Tibial nerve (tissue), 4 donors: ENCODE results near the gene ARGLU1. TPM values are rescaled to one million over a fixed set of nuclear protein-coding genes. Genes with fewer than 3 reads are reported as not detected.
"Not testable (repeated sequence)": the region's sequence is repeated elsewhere in the genome, so short reads cannot be mapped to it uniquely, and the experiment has no call there.

Experiments used
- DNase-seq, 2 donors: peaks; one replicate each; pipeline ENCODE4 v3.0.0-alpha.2; 2019; ENCODE audit warnings: low spot score in 2 of 2
- H3K27ac ChIP-seq, 4 donors: fragments of 200-600 bp; sonication (generic) in 3 of 4; one replicate each; pipeline ENCODE4 v1.5.1; 2017 to 2019; ENCODE audit warnings: mild to moderate bottlenecking in 1 of 4
- H3K27me3 ChIP-seq, 2 donors: fragments of 200-600 bp; sonication (generic) in 1 of 2; one replicate each; pipeline versions ENCODE4 v1.5.1 to v1.6.0; 2017 to 2019
- H3K36me3 ChIP-seq, 3 donors: fragments of 200-600 bp; sonication (generic); one replicate each; pipeline ENCODE4 v1.5.1; 2018 to 2019
- H3K4me1 ChIP-seq, 4 donors: fragments of 200-600 bp; sonication (generic) in 3 of 4; one replicate each; pipeline ENCODE4 v1.5.1; 2017 to 2019
- H3K4me3 ChIP-seq, 4 donors: fragments of 200-600 bp; sonication (generic) in 3 of 4; one replicate each; pipeline ENCODE4 v1.5.1; 2017 to 2019; ENCODE audit warnings: mild to moderate bottlenecking in 1 of 4, moderate library complexity in 1 of 4
- H3K9me3 ChIP-seq, 4 donors: fragments of 200-600 bp; sonication (generic) in 3 of 4; one replicate each; pipeline ENCODE4 v1.5.1; 2017 to 2019
- EP300 ChIP-seq, 2 donors: sonication (generic); formaldehyde crosslinking; IDR thresholded peaks; one replicate each; pipeline ENCODE4 v1.6.1; 2017; ENCODE audit warnings: antibody characterized with exemption in 2 of 2, mild to moderate bottlenecking in 1 of 2
- POLR2A ChIP-seq, 2 donors: fragments of 450-650 bp; IDR thresholded peaks; one replicate each; pipeline ENCODE4 v1.6.1; 2017; ENCODE audit warnings: antibody characterized with exemption in 2 of 2, mild to moderate bottlenecking in 2 of 2, moderate library complexity in 2 of 2
- WGBS, 2 donors: methylation state at CpG; one replicate each; pipeline ENCODE4 v1.1.5; 2018; 5-methylcytosine and 5-hydroxymethylcytosine counted together
- total RNA-seq, 4 donors: library from RNA; depleted of rRNA; stranded (reverse); fragments of >200 nt; gene quantifications; one replicate each; pipeline ENCODE4 v1.1.0, GENCODE V29; 2016
- TF ChIP-seq, protein P1 (sequence below), 5 experiments: fragments of 200-600 bp in 3 of 5; fragments of 450-650 bp in 2 of 5; sonication (generic) in 3 of 5; IDR thresholded peaks; one replicate each; pipeline ENCODE4 v1.5.1; 2016 to 2019; ENCODE audit warnings: antibody characterized with exemption in 5 of 5, mild to moderate bottlenecking in 3 of 5, moderate library complexity in 2 of 5

Gene ARGLU1
- total RNA-seq, 4 donors from 2014 or later = 115 to 148 (median 138) TPM

DNA sequence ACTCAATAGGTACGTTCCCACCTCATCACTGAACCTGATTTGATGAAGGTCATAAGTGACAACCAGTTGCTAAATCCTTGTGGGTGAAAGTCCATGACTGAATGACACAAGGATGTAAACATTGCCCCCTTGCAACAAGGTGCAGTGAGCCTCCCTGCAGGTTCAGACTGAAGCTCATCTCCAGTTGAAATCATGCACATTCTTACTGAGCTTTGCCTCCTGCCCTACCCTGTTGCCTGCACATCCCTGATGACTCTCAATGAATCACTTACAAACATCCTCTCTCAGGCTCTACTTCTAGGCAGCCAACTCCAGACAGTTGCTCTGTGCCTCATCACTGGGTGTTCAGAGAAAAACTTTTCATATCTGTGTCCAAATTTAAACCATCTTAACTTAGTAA lies 42.5 kb upstream of the ARGLU1 start:
- Histone ChIP-seq H3K27me3 (no peaks in the 10 kb centered on the region), H3K9me3 (no peaks in the 10 kb centered on the region), H3K4me1 (no peaks in the 10 kb centered on the region), H3K27ac (no peak overlapping the region), H3K4me3 (no peak overlapping the region), H3K36me3 (no peaks in the 10 kb centered on the region)
- TF ChIP-seq, protein P1, sequence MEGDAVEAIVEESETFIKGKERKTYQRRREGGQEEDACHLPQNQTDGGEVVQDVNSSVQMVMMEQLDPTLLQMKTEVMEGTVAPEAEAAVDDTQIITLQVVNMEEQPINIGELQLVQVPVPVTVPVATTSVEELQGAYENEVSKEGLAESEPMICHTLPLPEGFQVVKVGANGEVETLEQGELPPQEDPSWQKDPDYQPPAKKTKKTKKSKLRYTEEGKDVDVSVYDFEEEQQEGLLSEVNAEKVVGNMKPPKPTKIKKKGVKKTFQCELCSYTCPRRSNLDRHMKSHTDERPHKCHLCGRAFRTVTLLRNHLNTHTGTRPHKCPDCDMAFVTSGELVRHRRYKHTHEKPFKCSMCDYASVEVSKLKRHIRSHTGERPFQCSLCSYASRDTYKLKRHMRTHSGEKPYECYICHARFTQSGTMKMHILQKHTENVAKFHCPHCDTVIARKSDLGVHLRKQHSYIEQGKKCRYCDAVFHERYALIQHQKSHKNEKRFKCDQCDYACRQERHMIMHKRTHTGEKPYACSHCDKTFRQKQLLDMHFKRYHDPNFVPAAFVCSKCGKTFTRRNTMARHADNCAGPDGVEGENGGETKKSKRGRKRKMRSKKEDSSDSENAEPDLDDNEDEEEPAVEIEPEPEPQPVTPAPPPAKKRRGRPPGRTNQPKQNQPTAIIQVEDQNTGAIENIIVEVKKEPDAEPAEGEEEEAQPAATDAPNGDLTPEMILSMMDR (IDR thresholded peaks at IDR 0.05) = no peak
- TF ChIP-seq POLR2A (IDR thresholded peaks at IDR 0.05) = no peak
- no peak for TF ChIP-seq EP300 (IDR thresholded peaks at IDR 0.05)
- 29 to 96% methylated on average over 1 of the region's 1 CpG for WGBS, 2 donors
- no peak for DNase-seq

DNA sequence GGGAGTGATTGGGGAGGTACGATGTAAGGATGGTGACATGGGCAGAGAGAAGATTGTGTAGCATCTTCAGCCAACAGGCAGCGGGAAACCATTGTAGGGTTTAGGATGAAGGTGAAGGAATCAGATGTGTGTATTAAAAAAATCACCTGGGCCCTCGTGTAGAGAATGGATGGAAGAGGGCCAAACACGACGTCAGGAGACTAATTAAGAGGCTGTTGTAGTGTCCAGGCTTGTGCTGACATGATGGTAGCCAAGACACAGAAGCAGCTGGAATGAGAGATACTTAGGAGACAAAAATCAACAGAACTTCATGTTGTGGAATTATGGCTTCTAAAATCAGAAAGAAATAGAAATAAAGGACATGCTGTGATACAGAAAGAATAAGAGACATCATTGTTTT lies 41.2 kb upstream of the ARGLU1 start:
- no peak overlapping the region for H3K27ac ChIP-seq
- 65 to 69% methylated on average over 5 of the region's 5 CpGs for WGBS, 2 donors
- DNase-seq = no peak

DNA sequence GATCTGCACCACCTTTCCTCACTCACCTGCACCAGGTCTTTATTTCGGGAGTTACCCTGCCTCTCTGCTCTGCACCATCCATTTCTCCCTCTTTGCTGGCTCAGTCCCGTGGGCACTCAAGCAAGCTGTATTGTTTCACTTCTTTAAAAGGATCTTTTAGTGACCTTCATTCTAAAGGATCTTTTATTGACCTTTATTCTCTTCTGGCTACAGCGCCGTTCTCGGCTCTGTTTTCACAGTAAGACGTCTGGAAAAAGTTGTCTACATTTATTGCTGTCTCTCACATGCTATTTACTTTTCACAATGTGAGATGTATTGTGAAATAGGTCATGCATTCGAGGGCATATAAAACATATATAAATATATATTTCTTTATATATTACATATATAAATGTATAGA lies 35.6 kb upstream of the ARGLU1 start:
- no peak overlapping the region for H3K27ac ChIP-seq
- no peak for TF ChIP-seq POLR2A (IDR thresholded peaks at IDR 0.05)
- TF ChIP-seq EP300 (IDR thresholded peaks at IDR 0.05) = no peak
- TF ChIP-seq, protein P1 (IDR thresholded peaks at IDR 0.05) = no peak
- 36 to 38% methylated on average over 7 of the region's 7 CpGs for WGBS, 2 donors

More for the DNA sequence above, 41.2 kb upstream of the ARGLU1 start:
- no peaks in the 10 kb centered on the region for H3K27me3 ChIP-seq
- no peaks in the 10 kb centered on the region for H3K4me1 ChIP-seq
- H3K4me3 ChIP-seq = no peak overlapping the region
- no peaks in the 10 kb centered on the region for H3K36me3 ChIP-seq
- no peaks in the 10 kb centered on the region for H3K9me3 ChIP-seq
- TF ChIP-seq, protein P1 (IDR thresholded peaks at IDR 0.05) = no peak
- TF ChIP-seq EP300 (IDR thresholded peaks at IDR 0.05) = no peak
- no peak for TF ChIP-seq POLR2A (IDR thresholded peaks at IDR 0.05)

DNA sequence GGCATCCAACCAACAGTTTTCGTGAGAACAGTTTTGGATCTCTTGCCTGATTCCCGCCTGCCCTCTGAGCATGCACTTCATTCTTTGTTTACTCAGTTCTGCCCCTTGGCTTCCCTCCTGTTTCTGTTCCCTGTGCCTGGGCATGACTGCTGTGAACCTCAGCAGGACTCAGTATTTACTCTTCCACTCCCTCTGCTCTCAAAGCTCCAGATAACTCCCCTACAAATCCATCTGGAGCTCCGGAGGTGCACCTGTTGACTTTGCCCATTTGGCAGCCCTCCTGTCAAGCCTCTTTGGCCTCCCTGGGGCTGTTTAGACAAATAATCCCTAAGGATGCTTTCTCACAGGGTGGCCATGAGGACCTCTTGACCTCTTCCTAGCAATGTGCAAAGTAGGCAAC lies 34.2 kb upstream of the ARGLU1 start:
- DNase-seq = no peak
- TF ChIP-seq EP300 (IDR thresholded peaks at IDR 0.05) (no peak), POLR2A (IDR thresholded peaks at IDR 0.05) (no peak)
- TF ChIP-seq, protein P1 (IDR thresholded peaks at IDR 0.05) = no peak
- no peaks in the 10 kb centered on the region for H3K36me3 ChIP-seq
- peaks cover 0 to 11% (median 0%) of the 10 kb centered on the region in 4 donors for H3K4me1 ChIP-seq
- H3K27me3 ChIP-seq = no peaks in the 10 kb centered on the region
- H3K27ac ChIP-seq = no peak overlapping the region
- H3K9me3 ChIP-seq = no peaks in the 10 kb centered on the region
- 76 to 90% methylated on average over 3 of the region's 3 CpGs for WGBS, 2 donors
- H3K4me3 ChIP-seq = no peak overlapping the region

More for the DNA sequence above, 35.6 kb upstream of the ARGLU1 start:
- no peaks in the 10 kb centered on the region for H3K9me3 ChIP-seq
- no peak for DNase-seq
- H3K36me3 ChIP-seq = no peaks in the 10 kb centered on the region
- H3K4me3 ChIP-seq = no peak overlapping the region
- H3K4me1 ChIP-seq = peaks cover 0 to 11% (median 0%) of the 10 kb centered on the region in 4 donors
- H3K27me3 ChIP-seq = no peaks in the 10 kb centered on the region

DNA sequence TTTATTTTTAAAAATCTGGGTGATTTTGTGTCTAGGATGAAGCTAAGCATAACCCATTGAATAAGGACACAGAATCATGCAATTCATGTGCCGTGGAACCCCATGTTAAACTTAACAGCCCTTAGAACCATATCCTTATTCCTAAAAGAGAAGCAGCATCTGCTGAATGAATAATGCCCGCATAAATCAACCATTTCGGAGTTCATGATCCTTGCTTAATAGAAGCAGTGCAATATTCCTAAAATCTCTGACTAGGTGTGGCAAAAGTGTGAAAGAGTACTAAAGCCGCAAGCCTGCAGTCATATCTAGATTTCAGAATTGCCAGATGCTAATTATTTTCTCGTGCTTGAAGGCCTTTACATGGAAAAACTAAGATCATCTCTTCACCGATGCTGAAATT lies 33.6 kb upstream of the ARGLU1 start:
- H3K4me3 ChIP-seq = no peak overlapping the region
- no peaks in the 10 kb centered on the region for H3K36me3 ChIP-seq
- H3K27me3 ChIP-seq = no peaks in the 10 kb centered on the region
- no peaks in the 10 kb centered on the region for H3K9me3 ChIP-seq
- no peak for DNase-seq
- TF ChIP-seq POLR2A (IDR thresholded peaks at IDR 0.05) (no peak), EP300 (IDR thresholded peaks at IDR 0.05) (no peak)
- TF ChIP-seq, protein P1 (IDR thresholded peaks at IDR 0.05) = no peak
- 74 to 76% methylated on average over 6 of the region's 6 CpGs for WGBS, 2 donors
- peaks cover 0 to 14% (median 0%) of the 10 kb centered on the region in 4 donors for H3K4me1 ChIP-seq
- no peak overlapping the region for H3K27ac ChIP-seq

DNA sequence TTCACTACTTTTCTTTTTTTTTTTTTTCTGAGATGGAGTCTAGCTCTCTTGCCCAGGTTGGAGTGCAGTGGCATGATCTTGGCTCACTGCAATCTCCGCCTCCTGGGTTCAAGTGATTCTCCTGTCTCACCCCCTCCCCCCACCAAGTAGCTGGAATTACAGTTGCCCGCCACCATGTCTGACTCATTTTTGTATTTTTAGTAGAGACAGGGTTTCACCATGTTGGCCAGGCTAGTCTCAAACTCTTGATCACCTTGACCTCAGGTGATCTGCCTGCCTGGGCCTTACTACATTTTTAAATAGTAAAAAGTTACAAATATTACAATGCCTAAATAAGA lies 32.8 kb upstream of the ARGLU1 start:
- not testable (repeated sequence) for H3K4me3 ChIP-seq, H3K27ac ChIP-seq, H3K36me3 ChIP-seq, H3K9me3 ChIP-seq, DNase-seq, H3K27me3 ChIP-seq
- peaks cover 0 to 21% (median 0%) of the 10 kb centered on the region in 4 donors for H3K4me1 ChIP-seq
- 29 to 69% methylated on average over 2 of the region's 2 CpGs for WGBS, 2 donors
